SK-N-SH (cell line): Measurements from ENCODE around the gene SLX4IP.

Experiments used
- CHD2 ChIP-seq: fragments of 150-350 bp; IDR thresholded peaks from 2 replicates; pipeline ENCODE4 v1.6.1; 2018; ENCODE audit warnings: low read length; ENCODE audit not compliant: partially characterized antibody
- MXI1 ChIP-seq: IDR thresholded peaks from 2 replicates; pipeline ENCODE4 v1.6.1; 2012; ENCODE audit warnings: mild to moderate bottlenecking, low read depth, low read length, improper control_type of control experiment
- REST ChIP-seq: IDR thresholded peaks from 2 replicates; pipeline ENCODE4 v1.6.1; 2012; ENCODE audit warnings: mild to moderate bottlenecking, low read depth, low read length, moderate library complexity
- USF2 ChIP-seq: fragments of 150-350 bp; IDR thresholded peaks from 2 replicates; pipeline ENCODE4 v1.6.1; 2017; ENCODE audit warnings: antibody characterized with exemption, low read length, low read depth, borderline replicate concordance
- ZBTB33 ChIP-seq: IDR thresholded peaks from 2 replicates; pipeline ENCODE4 v1.4.0; 2012; ENCODE audit warnings: low read depth, borderline replicate concordance

- TF ChIP-seq CHD2 (no peak), ZBTB33 (no peak), REST (no peak), USF2 (no peak), MXI1 (no peak)
Observed at GRCh38 chr20:10530883-10531282, 95.8 kb downstream of the SLX4IP start.
